NCI-H1092 (cell line): ENCODE results near the gene NDUFV1.
"Not testable (repeated sequence)": the region's sequence is repeated elsewhere in the genome, so short reads cannot be mapped to it uniquely, and the experiment has no call there.

Experiments
- DNase-seq: peaks from one replicate; lab custom pipeline; 2025; lab: John Stamatoyannopoulos, UW

Gene NDUFV1

DNA sequence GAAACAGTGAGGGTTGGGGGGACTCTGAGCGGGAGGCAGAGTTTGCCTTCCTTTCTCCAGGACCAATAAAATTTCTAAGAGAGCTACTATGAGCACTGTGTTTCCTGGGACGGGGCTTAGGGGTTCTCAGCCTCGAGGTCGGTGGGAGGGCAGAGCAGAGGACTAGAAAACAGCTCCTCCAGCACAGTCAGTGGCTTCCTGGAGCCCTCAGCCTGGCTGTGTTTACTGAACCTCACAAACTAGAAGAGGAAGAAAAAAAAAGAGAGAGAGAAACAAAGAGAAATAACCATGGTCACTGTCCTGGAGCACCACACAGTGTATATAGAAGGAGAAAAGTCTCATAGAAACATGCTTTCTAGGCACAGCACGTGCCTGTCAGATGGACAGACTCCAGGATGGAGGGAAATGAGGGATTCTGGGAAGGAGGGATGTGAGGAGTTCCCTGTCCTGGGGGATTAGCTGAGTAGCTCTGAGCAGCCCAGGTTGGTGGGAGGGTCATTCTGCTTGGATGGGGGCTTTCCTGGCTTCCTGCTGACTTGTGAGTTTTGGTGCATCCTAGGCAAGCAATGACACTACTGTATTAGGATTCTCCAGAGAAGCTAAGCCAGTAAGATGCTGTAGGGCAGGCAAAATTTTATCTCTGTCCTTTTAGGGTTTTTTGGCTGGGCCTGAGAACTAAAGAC is 20.0 kb upstream of the NDUFV1 start:
- DNase-seq = no peak

DNA sequence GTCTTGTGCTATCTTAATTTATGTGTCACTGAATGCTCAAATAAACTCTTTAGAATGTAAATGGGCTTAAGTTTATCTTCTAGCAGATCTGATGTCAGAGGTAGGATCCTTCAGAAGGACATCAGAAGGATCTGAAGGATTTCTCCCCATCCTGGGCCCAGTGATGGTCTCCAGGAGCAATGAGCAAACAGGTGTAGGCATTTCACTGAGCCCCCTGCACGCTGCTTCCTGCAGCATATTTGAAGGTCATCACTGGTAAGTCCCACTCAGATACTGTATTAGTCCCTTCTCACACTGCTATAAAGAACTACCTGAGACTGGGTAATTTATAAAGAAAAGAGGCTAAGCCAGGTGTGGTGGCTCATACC is 18.6 kb upstream of the NDUFV1 start:
- DNase-seq = no peak

GRCh38 chr11:67588899-67589415 is 17.8 kb upstream of the NDUFV1 start:
- DNase-seq = not testable (repeated sequence)

- no peak for DNase-seq
These were observed 13.7 kb upstream of the NDUFV1 start for GRCh38 chr11:67592880-67593564.

- no peak for DNase-seq
These were observed 13.2 kb upstream of the NDUFV1 start for GRCh38 chr11:67593565-67593905.

DNA sequence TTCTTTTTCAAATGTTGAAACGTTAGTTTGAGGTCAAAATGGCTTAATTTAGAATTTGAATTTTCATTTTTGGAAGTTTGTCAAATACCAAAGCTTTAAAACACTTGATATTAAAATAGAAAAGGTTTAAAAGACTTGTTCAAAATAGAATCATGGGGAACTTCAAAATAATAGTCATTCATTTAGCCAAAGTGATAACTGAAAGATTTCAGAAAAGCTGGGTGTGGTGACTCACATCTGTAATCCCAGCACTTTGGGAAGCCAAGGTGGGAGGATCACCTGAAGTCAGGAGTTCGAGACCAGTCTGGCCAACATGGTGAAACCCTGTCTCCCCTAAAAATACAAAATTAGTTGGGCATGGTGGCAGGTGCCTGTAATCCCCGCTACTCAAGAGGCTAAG is 12.3 kb upstream of the NDUFV1 start:
- no peak for DNase-seq

GRCh38 chr11:67596753-67597300 is 9.9 kb upstream of the NDUFV1 start:
- DNase-seq = no peak

GRCh38 chr11:67597458-67597857 is 9.3 kb upstream of the NDUFV1 start:
- DNase-seq = not testable (repeated sequence)

DNA sequence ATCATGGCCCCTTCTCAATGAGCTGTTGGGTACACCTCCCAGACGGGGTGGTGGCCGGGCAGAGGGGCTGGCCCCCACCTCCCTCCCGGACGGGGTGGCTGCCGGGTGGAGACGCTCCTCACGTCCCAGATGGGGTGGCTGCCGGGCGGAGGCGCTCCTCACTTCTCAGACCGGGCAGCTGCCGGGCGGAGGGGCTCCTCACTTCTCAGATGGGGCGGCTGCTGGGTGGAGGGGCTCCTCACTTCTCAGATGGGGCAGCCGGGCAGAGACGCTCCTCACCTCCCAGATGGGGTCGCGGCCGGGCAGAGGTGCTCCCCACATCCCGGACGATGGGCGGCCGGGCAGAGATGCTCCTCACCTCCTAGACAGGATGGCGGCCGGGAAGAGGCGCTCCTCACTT is 8.8 kb upstream of the NDUFV1 start:
- DNase-seq = not testable (repeated sequence)

DNA sequence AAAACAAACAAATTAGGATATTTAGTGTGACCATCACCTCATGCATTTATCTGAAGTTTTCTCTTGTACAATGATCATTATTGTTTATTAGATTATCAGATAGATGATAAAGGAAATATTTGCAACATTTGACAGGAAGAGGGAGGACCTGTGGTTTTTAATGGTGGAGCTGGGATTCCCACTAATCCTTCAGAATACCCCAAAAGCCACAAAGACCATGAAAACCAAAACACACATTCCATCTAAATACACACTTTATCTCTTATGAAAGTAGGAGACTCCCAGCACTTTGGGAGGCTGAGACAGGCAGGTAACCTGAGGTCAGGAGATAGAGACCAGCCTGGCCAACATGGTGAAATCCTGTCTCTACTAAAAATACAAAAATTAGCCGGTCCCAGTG is 7.6 kb upstream of the NDUFV1 start:
- DNase-seq = no peak

GRCh38 chr11:67600324-67601029 is 6.3 kb upstream of the NDUFV1 start:
- no peak for DNase-seq

DNA sequence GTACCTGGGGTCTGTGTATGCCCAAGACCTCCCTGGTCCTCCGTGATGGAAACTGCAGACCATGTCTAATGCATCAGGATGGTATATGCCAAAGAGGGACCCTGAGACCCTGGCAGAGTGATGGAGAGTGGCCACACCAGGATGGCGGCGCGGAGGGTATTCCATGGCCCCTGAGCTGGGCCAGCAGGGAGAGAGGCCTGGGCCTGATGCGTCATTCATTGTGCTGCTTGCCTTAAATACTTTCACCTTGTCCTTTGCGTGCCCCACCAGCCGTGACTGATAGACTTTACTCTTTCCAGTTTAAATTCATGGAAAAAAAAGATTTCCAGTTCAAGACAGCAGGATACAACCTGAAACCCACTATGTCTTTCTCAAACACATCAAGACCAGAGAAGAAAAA is 5.6 kb upstream of the NDUFV1 start:
- DNase-seq = no peak

GRCh38 chr11:67604119-67604518 is 2.6 kb upstream of the NDUFV1 start:
- DNase-seq = not testable (repeated sequence)

DNA sequence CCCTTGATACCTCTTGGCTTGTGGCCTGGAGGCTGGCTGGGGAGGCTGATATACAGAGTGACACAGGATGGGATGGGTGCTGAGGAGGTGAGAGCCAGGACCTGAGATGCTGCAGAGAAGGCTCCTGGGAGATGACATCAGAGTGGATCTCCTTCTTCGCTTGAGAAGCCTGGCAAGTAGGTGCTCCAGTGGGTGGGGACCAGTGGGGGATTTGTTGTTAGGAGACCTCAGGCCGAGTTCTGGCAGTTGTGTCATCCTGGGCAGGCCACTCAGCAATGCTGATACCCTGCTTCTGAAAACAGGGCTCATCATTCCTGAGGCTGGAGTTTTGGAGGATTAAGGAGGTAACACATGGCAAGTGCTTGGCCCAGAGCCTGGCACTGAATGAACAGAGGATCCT is 1.9 kb upstream of the NDUFV1 start:
- DNase-seq = no peak

DNA sequence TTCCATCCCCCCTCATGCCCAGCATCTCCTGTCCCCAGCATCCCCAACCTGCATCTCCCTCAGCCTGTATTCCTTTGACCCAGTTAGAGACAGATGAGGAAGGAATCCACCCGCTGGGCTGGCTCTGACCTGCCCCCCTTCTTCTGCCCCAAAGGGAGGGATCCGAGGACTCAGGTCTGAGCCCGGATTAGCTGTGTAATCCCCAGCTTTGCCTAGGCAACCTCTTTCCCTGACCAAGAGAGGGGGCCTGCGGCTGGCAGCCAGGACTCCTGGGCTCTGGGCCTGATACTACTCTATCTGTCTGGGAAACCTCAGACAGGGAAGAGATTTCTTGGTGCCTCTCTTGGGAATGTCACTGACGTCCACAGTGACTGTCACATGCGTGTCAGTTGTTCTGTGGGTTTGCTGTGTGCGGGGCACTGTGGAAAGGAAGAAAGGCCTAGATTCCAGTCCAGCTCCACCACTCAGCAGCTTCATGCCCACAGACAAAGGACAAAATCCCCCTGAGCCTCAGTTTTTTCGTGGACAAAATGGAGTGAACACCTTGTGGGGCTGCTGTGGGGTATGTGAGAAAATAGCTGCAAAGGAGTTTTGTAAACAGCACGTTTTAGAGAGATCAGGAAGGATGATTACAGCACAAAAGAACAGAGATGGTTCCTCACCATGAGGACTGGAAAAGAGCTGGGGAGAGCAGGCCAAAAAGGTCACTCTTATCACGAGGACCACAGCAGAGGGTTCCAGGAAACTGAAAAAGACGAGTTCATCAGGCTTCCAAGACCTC is 1.3 kb upstream of the NDUFV1 start:
- DNase-seq = no peak

GRCh38 chr11:67606093-67606491 is 644 bp upstream of the NDUFV1 start:
- no peak for DNase-seq

- no peak for DNase-seq
These were observed 771 bp downstream of the NDUFV1 start for GRCh38 chr11:67607507-67607906.

DNA sequence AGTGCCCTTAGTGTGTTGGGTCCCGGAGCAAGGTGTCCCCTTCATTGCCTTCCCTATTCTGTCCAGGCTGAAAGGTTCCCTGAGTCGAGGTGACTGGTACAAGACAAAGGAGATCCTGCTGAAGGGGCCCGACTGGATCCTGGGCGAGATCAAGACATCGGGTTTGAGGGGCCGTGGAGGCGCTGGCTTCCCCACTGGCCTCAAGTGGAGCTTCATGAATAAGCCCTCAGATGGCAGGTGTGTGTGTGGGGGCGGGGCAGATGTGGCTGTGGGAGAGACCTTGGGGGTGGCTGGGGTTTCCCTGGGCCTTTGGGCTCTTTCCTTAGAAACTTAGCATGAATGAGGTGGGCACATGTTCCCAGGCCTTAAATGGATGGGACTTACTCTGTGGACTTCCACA is 1.8 kb downstream of the NDUFV1 start:
- DNase-seq = no peak

DNA sequence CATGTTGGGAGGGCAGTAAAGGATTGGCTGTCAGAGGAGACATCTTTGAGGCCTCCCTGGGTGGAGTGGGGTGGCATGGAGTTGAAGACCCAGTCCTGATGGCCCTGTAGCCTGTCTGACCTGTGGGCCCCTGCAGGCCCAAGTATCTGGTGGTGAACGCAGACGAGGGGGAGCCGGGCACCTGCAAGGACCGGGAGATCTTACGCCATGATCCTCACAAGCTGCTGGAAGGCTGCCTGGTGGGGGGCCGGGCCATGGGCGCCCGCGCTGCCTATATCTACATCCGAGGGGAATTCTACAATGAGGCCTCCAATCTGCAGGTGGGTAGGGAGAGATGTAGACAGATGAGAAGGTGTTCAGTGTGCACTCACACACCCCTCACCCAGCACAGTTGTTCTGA is 2.6 kb downstream of the NDUFV1 start:
- no peak for DNase-seq

DNA sequence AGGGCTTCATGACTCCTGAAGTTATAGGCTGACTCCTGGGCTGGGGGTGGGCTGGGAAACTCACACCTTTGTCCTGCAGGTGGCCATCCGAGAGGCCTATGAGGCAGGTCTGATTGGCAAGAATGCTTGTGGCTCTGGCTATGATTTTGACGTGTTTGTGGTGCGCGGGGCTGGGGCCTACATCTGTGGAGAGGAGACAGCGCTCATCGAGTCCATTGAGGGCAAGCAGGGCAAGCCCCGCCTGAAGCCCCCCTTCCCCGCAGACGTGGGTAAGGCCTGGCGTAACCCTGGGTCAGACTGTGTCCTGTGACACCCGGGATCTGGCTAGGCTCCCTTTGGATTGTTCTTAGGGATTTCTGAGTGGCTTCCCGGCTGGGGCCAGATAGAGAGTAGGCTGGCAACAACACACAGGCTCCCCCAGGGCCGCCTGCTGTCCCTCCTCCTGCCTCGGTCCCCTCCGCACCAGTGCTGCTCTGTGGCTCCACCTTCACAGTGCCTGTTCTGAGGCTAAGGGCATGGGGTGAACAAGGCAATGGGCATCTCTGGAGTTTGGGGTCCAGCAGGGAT is 3.6 kb downstream of the NDUFV1 start:
- DNase-seq = no peak

GRCh38 chr11:67611165-67611564 is 4.4 kb downstream of the NDUFV1 start:
- DNase-seq = no peak
